Activated T-cell treated with anti-CD3 and anti-CD28 coated beads, Interleukin-2, amount 50 U/mL, for 1 hour (primary cell): ENCODE results near the gene ANGEL1.

Experiments used
- DNase-seq: peaks from one replicate; pipeline ENCODE4 v3.0.0-alpha.2; 2020

The ANGEL1 gene

GRCh38 chr14:76812422-76813383, at the start of gene ANGEL1:
Gene ANGEL1 (minus strand): TSS chr14:76812882. CDS start chr14:76812827, 55 bp downstream.
- DNase-seq: peak; percentile 98

- no peak for DNase-seq
Observed at GRCh38 chr14:76861574-76862255, 49.0 kb upstream of the ANGEL1 start.

GRCh38 chr14:76856769-76857168, 44.1 kb upstream of the ANGEL1 start:
- DNase-seq: no peak

- no peak for DNase-seq
Observed at GRCh38 chr14:76855066-76855465, 42.4 kb upstream of the ANGEL1 start.

- no peak for DNase-seq
Observed at GRCh38 chr14:76848879-76849278, 36.2 kb upstream of the ANGEL1 start.

GRCh38 chr14:76846331-76847047, 33.8 kb upstream of the ANGEL1 start:
- no peak for DNase-seq

- DNase-seq: peak; percentile 53
Observed at GRCh38 chr14:76844223-76844622, 31.5 kb upstream of the ANGEL1 start.

GRCh38 chr14:76842414-76842813, 29.7 kb upstream of the ANGEL1 start:
- DNase-seq: no peak

- no peak for DNase-seq
Observed at GRCh38 chr14:76837524-76837923, 24.8 kb upstream of the ANGEL1 start.

- no peak for DNase-seq
Observed at GRCh38 chr14:76836029-76836630, 23.4 kb upstream of the ANGEL1 start.

GRCh38 chr14:76834241-76834661, 21.6 kb upstream of the ANGEL1 start:
- DNase-seq: no peak

- DNase-seq: no peak
Observed at GRCh38 chr14:76833011-76833410, 20.3 kb upstream of the ANGEL1 start.

- DNase-seq: no peak
Observed at GRCh38 chr14:76832503-76832988, 19.9 kb upstream of the ANGEL1 start.

GRCh38 chr14:76830556-76830955, 17.9 kb upstream of the ANGEL1 start:
- no peak for DNase-seq

- DNase-seq: no peak
Observed at GRCh38 chr14:76829650-76830421, 17.2 kb upstream of the ANGEL1 start.

GRCh38 chr14:76829013-76829365, 16.3 kb upstream of the ANGEL1 start:
- DNase-seq: no peak

GRCh38 chr14:76828339-76829012, 15.8 kb upstream of the ANGEL1 start:
- DNase-seq: no peak

- DNase-seq: no peak
Observed at GRCh38 chr14:76827696-76828296, 15.1 kb upstream of the ANGEL1 start.

GRCh38 chr14:76826122-76826521, 13.4 kb upstream of the ANGEL1 start, which contains the start of gene LRRC74A:
Gene LRRC74A (plus strand): TSS chr14:76826408. CDS start chr14:76826698, 290 bp downstream.
- no peak for DNase-seq

- no peak for DNase-seq
Observed at GRCh38 chr14:76820700-76821099, 8.0 kb upstream of the ANGEL1 start.
